ENCODE data around the gene DACH1. TPM values are rescaled to one million over a fixed set of nuclear protein-coding genes. Genes with fewer than 3 reads are reported as not detected.
A peak's percentile ranks its signal among the peaks of the same experiment; 100 is the strongest.

The DACH1 gene
- polyA plus RNA-seq, 4 donors: 16.5 to 128 (median 110) TPM

GRCh38 chr13:71596116-71596515 lies 270.9 kb downstream of the DACH1 start:
- DNase-seq (ENCODE audit: low read depth in 4 of 4, low spot score in 3 of 4): no peak

- DNase-seq (ENCODE audit: low read depth in 4 of 4, low spot score in 3 of 4): no peak
These were observed 273.4 kb downstream of the DACH1 start for GRCh38 chr13:71593566-71593965.

- no peak for DNase-seq (ENCODE audit: low read depth in 4 of 4, low spot score in 3 of 4)
These were observed 275.6 kb downstream of the DACH1 start for GRCh38 chr13:71591374-71591773.

- DNase-seq (ENCODE audit: low read depth in 4 of 4, low spot score in 3 of 4): no peak
These were observed 276.3 kb downstream of the DACH1 start for GRCh38 chr13:71590654-71591148.

GRCh38 chr13:71589032-71589431 lies 278.0 kb downstream of the DACH1 start:
- DNase-seq (ENCODE audit: low read depth in 4 of 4, low spot score in 3 of 4): no peak

GRCh38 chr13:71587817-71588216 lies 279.2 kb downstream of the DACH1 start:
- DNase-seq (ENCODE audit: low read depth in 4 of 4, low spot score in 3 of 4): no peak

GRCh38 chr13:71587193-71587592 lies 279.8 kb downstream of the DACH1 start:
- no peak for DNase-seq (ENCODE audit: low read depth in 4 of 4, low spot score in 3 of 4)

GRCh38 chr13:71583581-71583980 lies 283.4 kb downstream of the DACH1 start:
- DNase-seq (ENCODE audit: low read depth in 4 of 4, low spot score in 3 of 4): peak in 1 of 4 donors; percentile 22

GRCh38 chr13:71580614-71581013 lies 286.4 kb downstream of the DACH1 start:
- no peak for DNase-seq (ENCODE audit: low read depth in 4 of 4, low spot score in 3 of 4)

- no peak for DNase-seq (ENCODE audit: low read depth in 4 of 4, low spot score in 3 of 4)
These were observed 289.0 kb downstream of the DACH1 start for GRCh38 chr13:71578048-71578447.

- DNase-seq (ENCODE audit: low read depth in 4 of 4, low spot score in 3 of 4): no peak
These were observed 289.9 kb downstream of the DACH1 start for GRCh38 chr13:71577127-71577526.

GRCh38 chr13:71576571-71576970 lies 290.4 kb downstream of the DACH1 start:
- no peak for DNase-seq (ENCODE audit: low read depth in 4 of 4, low spot score in 3 of 4)

GRCh38 chr13:71546881-71547280 lies 320.1 kb downstream of the DACH1 start:
- no peak for DNase-seq (ENCODE audit: low read depth in 4 of 4, low spot score in 3 of 4)

- DNase-seq (ENCODE audit: low read depth in 4 of 4, low spot score in 3 of 4): no peak
These were observed 326.9 kb downstream of the DACH1 start for GRCh38 chr13:71540098-71540497.

GRCh38 chr13:71536201-71536600 lies 330.8 kb downstream of the DACH1 start:
- no peak for DNase-seq (ENCODE audit: low read depth in 4 of 4, low spot score in 3 of 4)

- peak in 2 of 4 donors; percentile 15 to 23 for DNase-seq (ENCODE audit: low read depth in 4 of 4, low spot score in 3 of 4)
These were observed 342.2 kb downstream of the DACH1 start for GRCh38 chr13:71524613-71525304.

GRCh38 chr13:71524245-71524612 lies 342.8 kb downstream of the DACH1 start:
- DNase-seq (ENCODE audit: low read depth in 4 of 4, low spot score in 3 of 4): no peak

GRCh38 chr13:71522941-71523526 lies 344.0 kb downstream of the DACH1 start:
- DNase-seq (ENCODE audit: low read depth in 4 of 4, low spot score in 3 of 4): no peak

GRCh38 chr13:71517004-71517403 lies 350.0 kb downstream of the DACH1 start:
- no peak for DNase-seq (ENCODE audit: low read depth in 4 of 4, low spot score in 3 of 4)

GRCh38 chr13:71516521-71516920 lies 350.5 kb downstream of the DACH1 start:
- DNase-seq (ENCODE audit: low read depth in 4 of 4, low spot score in 3 of 4): no peak

- no peak for DNase-seq (ENCODE audit: low read depth in 4 of 4, low spot score in 3 of 4)
These were observed 351.3 kb downstream of the DACH1 start for GRCh38 chr13:71515744-71516038.

GRCh38 chr13:71514900-71515743 lies 351.9 kb downstream of the DACH1 start:
- no peak for DNase-seq (ENCODE audit: low read depth in 4 of 4, low spot score in 3 of 4)

Data from left renal pelvis (tissue), 4 donors.